WTC11 (cell line): Measurements from ENCODE around the gene PCBP3. TPM values are rescaled to one million over a fixed set of nuclear protein-coding genes. Genes with fewer than 3 reads are reported as not detected.

Experiments
- ATAC-seq: fragments of 200-7000 bp; cut with Tn5 transposase; 2 replicates; pipeline ENCODE4 v1.10.0; 2021; ENCODE audit warnings: mild to moderate bottlenecking, moderate library complexity
- CTCF ChIA-PET: fragments of 300-600 bp; sonication (Branson Sonifier 250); formaldehyde crosslinking; loops from one replicate; lab custom pipeline; 2021; ENCODE audit warnings: antibody characterized with exemption; lab: Charles Lee
- POLR2A ChIA-PET: fragments of 350-600 bp; sonication (Branson Sonifier 250); formaldehyde crosslinking; loops from one replicate; lab custom pipeline; 2021; ENCODE audit warnings: antibody characterized with exemption; lab: Charles Lee
- DNase-seq: peaks from one replicate; pipeline ENCODE4 v3.0.0; 2021; ENCODE audit warnings: low spot score
- H3K27ac Mint-ChIP-seq: 2 replicates; pipeline ENCODE4 v1.8.0; 2021; ENCODE audit warnings: mixed read lengths
- H3K27me3 Mint-ChIP-seq: 2 replicates; pipeline ENCODE4 v1.8.0; 2021; ENCODE audit warnings: low read depth, mild to moderate bottlenecking, moderate library complexity, mixed read lengths
- H3K36me3 Mint-ChIP-seq: 2 replicates; pipeline ENCODE4 v1.8.0; 2021; ENCODE audit warnings: mixed read lengths
- H3K4me1 Mint-ChIP-seq: 2 replicates; pipeline ENCODE4 v1.8.0; 2022; ENCODE audit warnings: mixed read lengths
- H3K4me3 Mint-ChIP-seq: 2 replicates; pipeline ENCODE4 v1.8.0; 2021; ENCODE audit warnings: mild to moderate bottlenecking, moderate library complexity, mixed read lengths
- H3K9me3 Mint-ChIP-seq: 2 replicates; pipeline ENCODE4 v1.8.0; 2021; ENCODE audit warnings: mixed read lengths
- ETV6 ChIP-seq: sonication (generic); formaldehyde crosslinking; IDR thresholded peaks from 2 replicates; pipeline ENCODE4 v1.8.1; 2022; ENCODE audit warnings: mild to moderate bottlenecking, missing genetic modification reagents
- FOXP1 ChIP-seq: sonication (generic); formaldehyde crosslinking; IDR thresholded peaks from 2 replicates; pipeline ENCODE4 v1.8.0; 2022; ENCODE audit warnings: missing genetic modification reagents, mild to moderate bottlenecking, moderate library complexity, borderline replicate concordance
- GRHL2 ChIP-seq: fragments of 250-450 bp; sonication (Bioruptor Pico); IDR thresholded peaks from 2 replicates; pipeline ENCODE4 v1.8.0; 2022; ENCODE audit warnings: mild to moderate bottlenecking, moderate library complexity; ENCODE audit not compliant: insufficient replicate concordance, severe bottlenecking
- HMGA2 ChIP-seq: fragments of 250-450 bp; sonication (Bioruptor Pico); IDR thresholded peaks from 2 replicates; pipeline ENCODE4 v1.4.0; 2021; ENCODE audit warnings: mild to moderate bottlenecking, moderate library complexity
- MXD4 ChIP-seq: fragments of 250-450 bp; sonication (Bioruptor Pico); IDR thresholded peaks from 2 replicates; pipeline ENCODE4 v1.8.0; 2021; ENCODE audit warnings: mild to moderate bottlenecking, moderate library complexity, borderline replicate concordance
- MYBL2 ChIP-seq: sonication (generic); formaldehyde crosslinking; IDR thresholded peaks from 2 replicates; pipeline ENCODE4 v1.8.1; 2023; ENCODE audit warnings: mild to moderate bottlenecking, moderate library complexity, missing genetic modification reagents
- RELA ChIP-seq: sonication (generic); formaldehyde crosslinking; IDR thresholded peaks from 2 replicates; pipeline ENCODE4 v1.8.1; 2022; ENCODE audit warnings: missing genetic modification reagents, mild to moderate bottlenecking, borderline replicate concordance
- TEAD1 ChIP-seq: sonication (generic); formaldehyde crosslinking; IDR thresholded peaks from 2 replicates; pipeline ENCODE4 v1.8.0; 2022; ENCODE audit warnings: mild to moderate bottlenecking, missing genetic modification reagents
- TP53 ChIP-seq: sonication (generic); formaldehyde crosslinking; IDR thresholded peaks from 2 replicates; pipeline ENCODE4 v1.8.1; 2023; ENCODE audit warnings: mild to moderate bottlenecking, missing genetic modification reagents
- ZBTB21 ChIP-seq: sonication (generic); formaldehyde crosslinking; IDR thresholded peaks from 2 replicates; pipeline ENCODE4 v1.8.1; 2023; ENCODE audit warnings: mild to moderate bottlenecking, missing genetic modification reagents, borderline replicate concordance
- ZNF121 ChIP-seq: sonication (generic); formaldehyde crosslinking; IDR thresholded peaks from 2 replicates; pipeline ENCODE4 v1.8.0; 2023; ENCODE audit warnings: missing genetic modification reagents
- ZNF138 ChIP-seq: sonication (generic); formaldehyde crosslinking; conservative IDR thresholded peaks from 2 replicates; pipeline ENCODE4 v1.8.1; 2022; ENCODE audit warnings: mild to moderate bottlenecking, moderate library complexity, missing genetic modification reagents
- ZNF396 ChIP-seq: fragments of 250-450 bp; sonication (Bioruptor Pico); IDR thresholded peaks from 2 replicates; pipeline ENCODE4 v1.8.0; 2021; ENCODE audit warnings: mild to moderate bottlenecking, moderate library complexity, borderline replicate concordance
- total RNA-seq: library from RNA; stranded (reverse); gene quantifications from 3 replicates; pipeline ENCODE4 v1.2.3, GENCODE V29; 2021
- TF ChIP-seq, protein P1 (sequence below): fragments of 250-450 bp; sonication (Bioruptor Pico); IDR thresholded peaks from 2 replicates; pipeline ENCODE4 v1.9.0; 2021; ENCODE audit warnings: mild to moderate bottlenecking
- TF ChIP-seq, protein P2 (sequence below): sonication (generic); formaldehyde crosslinking; IDR thresholded peaks from 2 replicates; pipeline ENCODE4 v1.8.0; 2022; ENCODE audit warnings: mild to moderate bottlenecking, missing genetic modification reagents
- TF ChIP-seq, protein P3 (sequence below): sonication (generic); formaldehyde crosslinking; IDR thresholded peaks from 2 replicates; pipeline ENCODE4 v1.8.0; 2023; ENCODE audit warnings: missing genetic modification reagents, mild to moderate bottlenecking, borderline replicate concordance
- TF ChIP-seq, protein P4 (sequence below): fragments of 250-450 bp; sonication (Bioruptor Pico); conservative IDR thresholded peaks from 2 replicates; pipeline ENCODE4 v1.9.0; 2021; ENCODE audit warnings: mild to moderate bottlenecking
- TF ChIP-seq, protein P5 (sequence below): fragments of 250-450 bp; sonication (Bioruptor Pico); IDR thresholded peaks from 2 replicates; pipeline ENCODE4 v2.1.2; 2022; ENCODE audit warnings: mild to moderate bottlenecking, moderate library complexity
- TF ChIP-seq, protein P6 (sequence below): fragments of 200-600 bp; IDR thresholded peaks from 2 replicates; pipeline ENCODE4 v1.8.0; 2022; ENCODE audit warnings: antibody characterized with exemption

Gene PCBP3
- total RNA-seq, 1 experiment from 2014 or later: 8.5 TPM

DNA sequence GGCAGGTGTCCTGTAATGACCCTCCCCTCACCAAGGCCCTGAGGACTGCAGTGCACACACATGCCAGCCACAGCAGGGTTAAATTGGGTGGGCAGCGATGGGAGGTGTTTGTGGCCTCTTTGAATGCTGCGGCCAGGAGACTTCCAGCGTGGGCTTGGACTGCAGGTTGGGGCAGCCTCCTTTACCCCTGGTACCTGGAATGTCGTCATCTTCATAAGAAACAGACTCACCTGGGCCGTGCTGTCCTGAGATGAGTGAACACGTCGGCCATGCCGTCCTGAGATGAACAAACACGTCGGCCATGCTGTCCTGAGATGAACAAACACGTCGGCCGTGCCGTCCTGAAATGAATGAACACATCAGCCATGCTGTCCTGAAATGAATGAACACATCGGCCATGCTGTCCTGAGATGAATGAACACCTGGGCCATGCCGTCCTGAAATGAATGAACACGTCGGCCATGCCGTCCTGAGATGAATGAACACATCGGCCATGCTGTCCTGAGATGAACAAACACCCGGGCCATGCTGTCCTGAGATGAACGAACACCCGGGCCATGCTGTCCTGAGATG, 288.0 kb downstream of the PCBP3 start:
- ATAC-seq (no peak), DNase-seq (no peak)
- CTCF ChIA-PET: no interaction called here
- no peak overlapping the region for H3K4me3 Mint-ChIP-seq
- H3K9me3 Mint-ChIP-seq: peaks cover 52% of the 10 kb centered on the region
- peaks cover 52% of the 10 kb centered on the region for H3K27me3 Mint-ChIP-seq
- H3K27ac Mint-ChIP-seq: no peak overlapping the region
- peaks cover 38% of the 10 kb centered on the region for H3K36me3 Mint-ChIP-seq
- TF ChIP-seq ZNF396 (CRISPR knock-in tag) (no peak), RELA (CRISPR knock-in tag) (no peak), TEAD1 (CRISPR knock-in tag) (no peak), FOXP1 (CRISPR knock-in tag) (no peak), MXD4 (CRISPR knock-in tag) (no peak), MYBL2 (no peak), HMGA2 (CRISPR knock-in tag) (no peak), TP53 (CRISPR knock-in tag) (no peak), ZNF121 (CRISPR knock-in tag) (no peak)
- TF ChIP-seq, protein P1, sequence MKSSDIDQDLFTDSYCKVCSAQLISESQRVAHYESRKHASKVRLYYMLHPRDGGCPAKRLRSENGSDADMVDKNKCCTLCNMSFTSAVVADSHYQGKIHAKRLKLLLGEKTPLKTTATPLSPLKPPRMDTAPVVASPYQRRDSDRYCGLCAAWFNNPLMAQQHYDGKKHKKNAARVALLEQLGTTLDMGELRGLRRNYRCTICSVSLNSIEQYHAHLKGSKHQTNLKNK: no peak
- TF ChIP-seq, protein P2, sequence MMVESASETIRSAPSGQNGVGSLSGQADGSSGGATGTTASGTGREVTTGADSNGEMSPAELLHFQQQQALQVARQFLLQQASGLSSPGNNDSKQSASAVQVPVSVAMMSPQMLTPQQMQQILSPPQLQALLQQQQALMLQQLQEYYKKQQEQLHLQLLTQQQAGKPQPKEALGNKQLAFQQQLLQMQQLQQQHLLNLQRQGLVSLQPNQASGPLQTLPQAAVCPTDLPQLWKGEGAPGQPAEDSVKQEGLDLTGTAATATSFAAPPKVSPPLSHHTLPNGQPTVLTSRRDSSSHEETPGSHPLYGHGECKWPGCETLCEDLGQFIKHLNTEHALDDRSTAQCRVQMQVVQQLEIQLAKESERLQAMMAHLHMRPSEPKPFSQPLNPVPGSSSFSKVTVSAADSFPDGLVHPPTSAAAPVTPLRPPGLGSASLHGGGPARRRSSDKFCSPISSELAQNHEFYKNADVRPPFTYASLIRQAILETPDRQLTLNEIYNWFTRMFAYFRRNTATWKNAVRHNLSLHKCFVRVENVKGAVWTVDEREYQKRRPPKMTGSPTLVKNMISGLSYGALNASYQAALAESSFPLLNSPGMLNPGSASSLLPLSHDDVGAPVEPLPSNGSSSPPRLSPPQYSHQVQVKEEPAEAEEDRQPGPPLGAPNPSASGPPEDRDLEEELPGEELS (CRISPR knock-in tag): no peak
- TF ChIP-seq, protein P3, sequence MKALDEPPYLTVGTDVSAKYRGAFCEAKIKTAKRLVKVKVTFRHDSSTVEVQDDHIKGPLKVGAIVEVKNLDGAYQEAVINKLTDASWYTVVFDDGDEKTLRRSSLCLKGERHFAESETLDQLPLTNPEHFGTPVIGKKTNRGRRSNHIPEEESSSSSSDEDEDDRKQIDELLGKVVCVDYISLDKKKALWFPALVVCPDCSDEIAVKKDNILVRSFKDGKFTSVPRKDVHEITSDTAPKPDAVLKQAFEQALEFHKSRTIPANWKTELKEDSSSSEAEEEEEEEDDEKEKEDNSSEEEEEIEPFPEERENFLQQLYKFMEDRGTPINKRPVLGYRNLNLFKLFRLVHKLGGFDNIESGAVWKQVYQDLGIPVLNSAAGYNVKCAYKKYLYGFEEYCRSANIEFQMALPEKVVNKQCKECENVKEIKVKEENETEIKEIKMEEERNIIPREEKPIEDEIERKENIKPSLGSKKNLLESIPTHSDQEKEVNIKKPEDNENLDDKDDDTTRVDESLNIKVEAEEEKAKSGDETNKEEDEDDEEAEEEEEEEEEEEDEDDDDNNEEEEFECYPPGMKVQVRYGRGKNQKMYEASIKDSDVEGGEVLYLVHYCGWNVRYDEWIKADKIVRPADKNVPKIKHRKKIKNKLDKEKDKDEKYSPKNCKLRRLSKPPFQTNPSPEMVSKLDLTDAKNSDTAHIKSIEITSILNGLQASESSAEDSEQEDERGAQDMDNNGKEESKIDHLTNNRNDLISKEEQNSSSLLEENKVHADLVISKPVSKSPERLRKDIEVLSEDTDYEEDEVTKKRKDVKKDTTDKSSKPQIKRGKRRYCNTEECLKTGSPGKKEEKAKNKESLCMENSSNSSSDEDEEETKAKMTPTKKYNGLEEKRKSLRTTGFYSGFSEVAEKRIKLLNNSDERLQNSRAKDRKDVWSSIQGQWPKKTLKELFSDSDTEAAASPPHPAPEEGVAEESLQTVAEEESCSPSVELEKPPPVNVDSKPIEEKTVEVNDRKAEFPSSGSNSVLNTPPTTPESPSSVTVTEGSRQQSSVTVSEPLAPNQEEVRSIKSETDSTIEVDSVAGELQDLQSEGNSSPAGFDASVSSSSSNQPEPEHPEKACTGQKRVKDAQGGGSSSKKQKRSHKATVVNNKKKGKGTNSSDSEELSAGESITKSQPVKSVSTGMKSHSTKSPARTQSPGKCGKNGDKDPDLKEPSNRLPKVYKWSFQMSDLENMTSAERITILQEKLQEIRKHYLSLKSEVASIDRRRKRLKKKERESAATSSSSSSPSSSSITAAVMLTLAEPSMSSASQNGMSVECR: no peak
- TF ChIP-seq, protein P4, sequence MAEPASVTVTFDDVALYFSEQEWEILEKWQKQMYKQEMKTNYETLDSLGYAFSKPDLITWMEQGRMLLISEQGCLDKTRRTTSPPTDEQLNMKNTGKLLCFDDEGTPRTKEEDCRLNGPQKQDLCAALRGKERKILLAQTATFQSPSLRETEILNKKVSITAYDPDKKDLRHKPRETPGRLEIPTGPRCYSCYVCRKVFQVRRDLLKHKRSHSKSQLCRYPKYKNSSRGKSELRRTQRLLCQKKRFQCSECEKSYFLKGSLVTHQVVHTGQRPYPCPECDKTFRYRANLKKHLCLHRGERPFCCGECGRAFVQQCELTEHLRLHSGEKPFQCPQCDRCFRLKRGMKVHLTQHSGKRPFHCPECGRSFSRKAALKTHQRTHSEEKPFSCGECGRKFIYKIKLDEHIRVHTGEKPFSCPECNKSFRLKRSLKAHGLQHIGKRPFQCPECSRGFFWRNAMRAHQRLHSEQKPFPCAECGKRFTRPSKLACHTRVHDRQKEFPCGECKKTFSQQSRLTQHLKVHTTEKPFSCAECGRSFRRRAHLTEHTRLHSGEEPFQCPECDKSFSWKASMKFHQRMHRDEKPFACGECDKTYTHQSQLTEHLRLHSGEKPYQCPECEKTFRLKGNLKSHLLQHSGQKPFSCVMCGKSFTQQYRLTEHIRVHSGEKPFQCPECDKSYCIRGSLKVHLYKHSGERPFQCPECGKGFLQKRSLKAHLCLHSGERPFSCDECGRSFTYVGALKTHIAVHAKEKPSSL (CRISPR knock-in tag): no peak
- TF ChIP-seq, protein P5, sequence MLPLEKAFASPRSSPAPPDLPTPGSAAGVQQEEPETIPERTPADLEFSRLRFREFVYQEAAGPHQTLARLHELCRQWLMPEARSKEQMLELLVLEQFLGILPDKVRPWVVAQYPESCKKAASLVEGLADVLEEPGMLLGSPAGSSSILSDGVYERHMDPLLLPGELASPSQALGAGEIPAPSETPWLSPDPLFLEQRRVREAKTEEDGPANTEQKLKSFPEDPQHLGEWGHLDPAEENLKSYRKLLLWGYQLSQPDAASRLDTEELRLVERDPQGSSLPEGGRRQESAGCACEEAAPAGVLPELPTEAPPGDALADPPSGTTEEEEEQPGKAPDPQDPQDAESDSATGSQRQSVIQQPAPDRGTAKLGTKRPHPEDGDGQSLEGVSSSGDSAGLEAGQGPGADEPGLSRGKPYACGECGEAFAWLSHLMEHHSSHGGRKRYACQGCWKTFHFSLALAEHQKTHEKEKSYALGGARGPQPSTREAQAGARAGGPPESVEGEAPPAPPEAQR (CRISPR knock-in tag): no peak
- H3K4me1 Mint-ChIP-seq: no peaks in the 10 kb centered on the region
- POLR2A ChIA-PET: no interaction called here

DNA sequence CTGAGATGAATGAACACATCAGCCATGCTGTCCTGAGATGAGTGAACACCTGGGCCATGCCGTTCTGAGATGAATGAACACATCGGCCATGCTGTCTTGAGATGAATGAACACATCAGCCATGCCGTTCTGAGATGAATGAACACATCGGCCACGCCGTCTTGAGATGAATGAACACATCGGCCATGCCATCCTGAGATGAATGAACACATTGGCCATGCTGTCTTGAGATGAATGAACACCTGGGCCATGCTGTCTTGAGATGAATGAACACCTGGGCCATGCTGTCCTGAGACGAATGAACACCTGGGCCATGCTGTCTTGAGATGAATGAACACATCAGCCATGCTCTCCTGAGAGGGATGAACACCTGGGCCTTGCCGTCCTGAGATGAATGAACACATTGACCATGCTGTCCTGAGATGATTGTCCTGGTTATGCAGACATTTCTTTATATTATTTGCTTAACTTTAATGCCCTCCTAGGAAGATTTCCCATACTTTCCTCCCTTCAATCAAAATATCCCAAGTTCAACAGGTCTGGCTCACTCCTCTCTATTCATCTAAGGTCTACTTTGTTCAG, 289.5 kb downstream of the PCBP3 start:
- H3K27ac Mint-ChIP-seq: no peak overlapping the region
- H3K27me3 Mint-ChIP-seq: peaks cover 59% of the 10 kb centered on the region
- H3K9me3 Mint-ChIP-seq: peaks cover 64% of the 10 kb centered on the region
- no peak for ATAC-seq
- H3K4me1 Mint-ChIP-seq: no peaks in the 10 kb centered on the region
- POLR2A ChIA-PET: no interaction called here
- CTCF ChIA-PET: no interaction called here
- no peak overlapping the region for H3K4me3 Mint-ChIP-seq
- DNase-seq: no peak
- H3K36me3 Mint-ChIP-seq: peaks cover 46% of the 10 kb centered on the region
- TF ChIP-seq, protein P6, sequence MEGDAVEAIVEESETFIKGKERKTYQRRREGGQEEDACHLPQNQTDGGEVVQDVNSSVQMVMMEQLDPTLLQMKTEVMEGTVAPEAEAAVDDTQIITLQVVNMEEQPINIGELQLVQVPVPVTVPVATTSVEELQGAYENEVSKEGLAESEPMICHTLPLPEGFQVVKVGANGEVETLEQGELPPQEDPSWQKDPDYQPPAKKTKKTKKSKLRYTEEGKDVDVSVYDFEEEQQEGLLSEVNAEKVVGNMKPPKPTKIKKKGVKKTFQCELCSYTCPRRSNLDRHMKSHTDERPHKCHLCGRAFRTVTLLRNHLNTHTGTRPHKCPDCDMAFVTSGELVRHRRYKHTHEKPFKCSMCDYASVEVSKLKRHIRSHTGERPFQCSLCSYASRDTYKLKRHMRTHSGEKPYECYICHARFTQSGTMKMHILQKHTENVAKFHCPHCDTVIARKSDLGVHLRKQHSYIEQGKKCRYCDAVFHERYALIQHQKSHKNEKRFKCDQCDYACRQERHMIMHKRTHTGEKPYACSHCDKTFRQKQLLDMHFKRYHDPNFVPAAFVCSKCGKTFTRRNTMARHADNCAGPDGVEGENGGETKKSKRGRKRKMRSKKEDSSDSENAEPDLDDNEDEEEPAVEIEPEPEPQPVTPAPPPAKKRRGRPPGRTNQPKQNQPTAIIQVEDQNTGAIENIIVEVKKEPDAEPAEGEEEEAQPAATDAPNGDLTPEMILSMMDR: no peak
- TF ChIP-seq ZNF138 (no peak), GRHL2 (CRISPR knock-in tag) (no peak), ZBTB21 (no peak), ETV6 (CRISPR knock-in tag) (no peak)
- TF ChIP-seq, protein P2 (CRISPR knock-in tag): no peak
